OCI-LY3 (cell line): Measurements from ENCODE around the gene PRSS33.

Experiments used
- CTCF ChIP-seq: fragments of 200-600, 300-600 bp; sonication (generic); IDR thresholded peaks from 2 replicates; pipeline ENCODE4 v1.5.1; 2014; ENCODE audit warnings: antibody characterized with exemption, low read length, low read depth
- EZH2phosphoT487 ChIP-seq: fragments of 200-600 bp; shearing (Covaris generic); IDR thresholded peaks from 2 replicates; pipeline ENCODE4 v1.6.1; 2018; ENCODE audit warnings: antibody characterized with exemption, mixed run types, low read depth

- no peak for TF ChIP-seq CTCF
- TF ChIP-seq EZH2phosphoT487: no peak
Measured at GRCh38 chr16:2778630-2778958, 8.8 kb downstream of the PRSS33 start.
